ENCODE results near the gene IPO13. TPM values are rescaled to one million over a fixed set of nuclear protein-coding genes. Genes with fewer than 3 reads are reported as not detected.

IPO13 gene
- polyA plus RNA-seq, 3 donors = 10.1 to 20.4 (median 10.6) TPM

GRCh38 chr1:43942411-43942810, 4.3 kb upstream of the IPO13 start:
- TF ChIP-seq CTCF (IDR thresholded peaks at IDR 0.05) = no peak
- Mint-ChIP-seq H3K27me3 (ENCODE audit: low read depth in 3 of 3) (peaks cover 0 to 2% (median 0%) of the 10 kb centered on the region in 3 donors), H3K4me3 (no peak overlapping the region), H3K4me1 (peaks cover 37% of the 10 kb centered on the region), H3K9me3 (no peaks in the 10 kb centered on the region), H3K27ac (no peak overlapping the region), H3K36me3 (peaks cover 0 to 4% of the 10 kb centered on the region in 2 donors)
- Histone ChIP-seq H3K4me2 (replicated peaks; ENCODE audit: extremely low read depth, low read length, poor library complexity, severe bottlenecking) (no peak overlapping the region), H3K27me3 (ENCODE audit: control insufficient read depth in 2 of 2, insufficient read depth in 2 of 2, low read length in 2 of 2) (no peaks in the 10 kb centered on the region), H3K9ac (ENCODE audit: insufficient read depth, low read length, poor library complexity, severe bottlenecking) (no peak overlapping the region), H3K9me3 (replicated peaks in 1 of 2; ENCODE audit: control insufficient read depth in 1 of 2, insufficient read depth in 1 of 2, low read length in 2 of 2) (no peaks in the 10 kb centered on the region), H4K20me1 (ENCODE audit: insufficient read depth, low read length) (no peaks in the 10 kb centered on the region), H3K36me3 (replicated peaks in 1 of 2; ENCODE audit: control insufficient read depth in 1 of 2, insufficient read depth in 2 of 2, low read length in 2 of 2) (no peaks in the 10 kb centered on the region), H2AFZ (ENCODE audit: insufficient read depth, low read depth, low read length, poor library complexity, severe bottlenecking) (no peak overlapping the region), H3K4me3 (replicated peaks in 1 of 3; ENCODE audit: low read depth in 2 of 3, low read length in 3 of 3) (no peak overlapping the region), H3K27ac (ENCODE audit: low read depth in 1 of 2, low read length in 2 of 2) (no peak overlapping the region), H3K79me2 (ENCODE audit: insufficient read depth, low read length) (peaks cover 6% of the 10 kb centered on the region), H3K4me1 (ENCODE audit: control insufficient read depth in 1 of 2, insufficient read depth in 2 of 2, low read length in 2 of 2) (peaks cover 11 to 16% of the 10 kb centered on the region in 2 donors)
- intact Hi-C loops (cut with micrococcal nuclease) = loop anchor here in 1 of 2 donors (10.0 kb wide), 1 partner anchor 288 kb away; the partner anchor contains the start of gene KDM4A
- WGBS (ENCODE audit: insufficient coverage) = 74% methylated on average over 3 of the region's 3 CpGs
- no peak for DNase-seq

- no peaks in the 10 kb centered on the region for H3K27me3 Mint-ChIP-seq (ENCODE audit: low read depth in 3 of 3)
- 100% methylated on average over 1 of the region's 1 CpG for WGBS (ENCODE audit: insufficient coverage)
- intact Hi-C loops (cut with micrococcal nuclease) = loop anchor here in 1 of 2 donors (5.0 to 10.0 kb wide), 2 partner anchors 238 to 290 kb away; partner anchors contain the start of genes KDM4A and ST3GAL3
- no peak overlapping the region for H3K4me2 ChIP-seq (replicated peaks; ENCODE audit: extremely low read depth, low read length, poor library complexity, severe bottlenecking)
- peaks cover 20 to 25% of the 10 kb centered on the region in 2 donors for H3K4me1 ChIP-seq (ENCODE audit: control insufficient read depth in 1 of 2, insufficient read depth in 2 of 2, low read length in 2 of 2)
- H3K9me3 ChIP-seq (replicated peaks in 1 of 2; ENCODE audit: control insufficient read depth in 1 of 2, insufficient read depth in 1 of 2, low read length in 2 of 2) = no peaks in the 10 kb centered on the region
- no peak for DNase-seq
- no peak overlapping the region for H3K27ac ChIP-seq (ENCODE audit: low read depth in 1 of 2, low read length in 2 of 2)
- H3K27ac Mint-ChIP-seq = peak overlapping the region in 1 of 7 donors; percentile 0
- peaks cover 7% of the 10 kb centered on the region in 2 donors for H3K36me3 Mint-ChIP-seq
- no peak for TF ChIP-seq CTCF (IDR thresholded peaks at IDR 0.05)
- H3K9ac ChIP-seq (ENCODE audit: insufficient read depth, low read length, poor library complexity, severe bottlenecking) = no peak overlapping the region
- no peak overlapping the region for H3K4me3 ChIP-seq (replicated peaks in 1 of 3; ENCODE audit: low read depth in 2 of 3, low read length in 3 of 3)
- peaks cover 47% of the 10 kb centered on the region for H3K4me1 Mint-ChIP-seq
- H3K79me2 ChIP-seq (ENCODE audit: insufficient read depth, low read length) = peaks cover 19% of the 10 kb centered on the region
- H3K27me3 ChIP-seq (ENCODE audit: control insufficient read depth in 2 of 2, insufficient read depth in 2 of 2, low read length in 2 of 2) = no peaks in the 10 kb centered on the region
- H2AFZ ChIP-seq (ENCODE audit: insufficient read depth, low read depth, low read length, poor library complexity, severe bottlenecking) = no peak overlapping the region
- H3K9me3 Mint-ChIP-seq = no peaks in the 10 kb centered on the region
- H4K20me1 ChIP-seq (ENCODE audit: insufficient read depth, low read length) = no peaks in the 10 kb centered on the region
- H3K36me3 ChIP-seq (replicated peaks in 1 of 2; ENCODE audit: control insufficient read depth in 1 of 2, insufficient read depth in 2 of 2, low read length in 2 of 2) = peaks cover 4 to 11% of the 10 kb centered on the region in 2 donors
- no peak overlapping the region for H3K4me3 Mint-ChIP-seq
Measured at GRCh38 chr1:43944860-43945259, 1.9 kb upstream of the IPO13 start.

Data from CD14-positive monocyte (primary cell).